Measurements from ENCODE around the gene HCST. TPM values are rescaled to one million over a fixed set of nuclear protein-coding genes. Genes with fewer than 3 reads are reported as not detected.

Gene HCST
- total and polyA plus RNA-seq, 7 donors, result 1.1 to 4.7 (median 3.5) TPM

GRCh38 chr19:35938282-35939224 is 36.2 kb downstream of the HCST start:
- intact Hi-C loops (cut with DNase I), result loop anchor here in 1 of 2 donors (10.0 kb wide), 1 partner anchor 394 kb away; the partner anchor contains the start of gene TMEM147
- no peak for TF ChIP-seq CTCF (IDR thresholded peaks at IDR 0.05)
- Histone ChIP-seq H3K4me3 (peak overlapping the region; percentile 81), H3K9me3 (no peaks in the 10 kb centered on the region), H3K36me3 (ENCODE audit: insufficient read depth in 1 of 2, low read depth in 1 of 2) (peaks cover 0 to 42% of the 10 kb centered on the region in 2 donors), H3K27me3 (ENCODE audit: insufficient read depth in 3 of 3, low read length in 2 of 3) (no peaks in the 10 kb centered on the region), H3K4me1 (peaks cover 20% of the 10 kb centered on the region), H3K27ac (no peak overlapping the region)
- ATAC-seq, result no peak
- WGBS, 3 donors, result 63 to 72% (median 66%) methylated on average over 13 of the region's 13 CpGs
- DNase-seq, result no peak

GRCh38 chr19:35939307-35940077 is 37.2 kb downstream of the HCST start:
- no peak for TF ChIP-seq CTCF (IDR thresholded peaks at IDR 0.05)
- Histone ChIP-seq H3K9me3 (no peaks in the 10 kb centered on the region), H3K27ac (no peak overlapping the region), H3K4me3 (no peak overlapping the region), H3K4me1 (peaks cover 20% of the 10 kb centered on the region), H3K27me3 (ENCODE audit: insufficient read depth in 3 of 3, low read length in 2 of 3) (no peaks in the 10 kb centered on the region), H3K36me3 (ENCODE audit: insufficient read depth in 1 of 2, low read depth in 1 of 2) (peaks cover 0 to 50% of the 10 kb centered on the region in 2 donors)
- 91 to 94% (median 92%) methylated on average over 54 to 55 of the region's 55 CpGs for WGBS, 3 donors
- intact Hi-C loops (cut with DNase I), result loop anchor here in 1 of 2 donors (10.0 kb wide), 1 partner anchor 395 kb away; the partner anchor contains the start of gene TMEM147
- ATAC-seq (no peak), DNase-seq (no peak)

GRCh38 chr19:35940078-35940775 is 37.9 kb downstream of the HCST start:
- DNase-seq (no peak), ATAC-seq (no peak)
- Histone ChIP-seq H3K27ac (no peak overlapping the region), H3K27me3 (ENCODE audit: insufficient read depth in 3 of 3, low read length in 2 of 3) (no peaks in the 10 kb centered on the region), H3K9me3 (no peaks in the 10 kb centered on the region), H3K4me1 (peaks cover 16% of the 10 kb centered on the region), H3K36me3 (ENCODE audit: insufficient read depth in 1 of 2, low read depth in 1 of 2) (peaks cover 0 to 58% of the 10 kb centered on the region in 2 donors), H3K4me3 (no peak overlapping the region)
- intact Hi-C loops (cut with DNase I), result no loop called here
- WGBS, 3 donors, result 90 to 92% (median 91%) methylated on average over 41 to 51 of the region's 51 CpGs
- TF ChIP-seq CTCF (IDR thresholded peaks at IDR 0.05), result no peak

- peaks cover 13% of the 10 kb centered on the region for H3K4me1 ChIP-seq
- no peak overlapping the region for H3K27ac ChIP-seq
- H3K36me3 ChIP-seq (ENCODE audit: insufficient read depth in 1 of 2, low read depth in 1 of 2), result peaks cover 0 to 61% of the 10 kb centered on the region in 2 donors
- intact Hi-C loops (cut with DNase I), result no loop called here
- H3K9me3 ChIP-seq, result no peaks in the 10 kb centered on the region
- DNase-seq, result no peak
- 65 to 76% (median 69%) methylated on average over 4 of the region's 4 CpGs for WGBS, 3 donors
- TF ChIP-seq CTCF (IDR thresholded peaks at IDR 0.05), result no peak
- no peak overlapping the region for H3K4me3 ChIP-seq
- no peak for ATAC-seq
- H3K27me3 ChIP-seq (ENCODE audit: insufficient read depth in 3 of 3, low read length in 2 of 3), result no peaks in the 10 kb centered on the region
Measured at GRCh38 chr19:35940839-35941238, 38.5 kb downstream of the HCST start.

All from psoas muscle (tissue), 8 donors.